SKM-1 treated with dmso at 0.1 percent for 144 hours (cell line): ENCODE measurements around the gene GFAP.
"Not testable (repeated sequence)": the region's sequence is repeated elsewhere in the genome, so short reads cannot be mapped to it uniquely, and the experiment has no call there.

Experiments
- DNase-seq: peaks from one replicate; lab custom pipeline; 2025; ENCODE audit not compliant: unreplicated experiment; lab: John Stamatoyannopoulos, UW

Gene GFAP

GRCh38 chr17:44915321-44915726 is at the start of gene GFAP:
Gene GFAP, minus strand, starts transcription at chr17:44915500. Its CDS starts 14 bp downstream, at chr17:44915486.
- no peak for DNase-seq

GRCh38 chr17:44961921-44962350 is 46.6 kb upstream of the GFAP start:
- no peak for DNase-seq

GRCh38 chr17:44960691-44961090 is 45.4 kb upstream of the GFAP start:
- no peak for DNase-seq

- no peak for DNase-seq
Measured at GRCh38 chr17:44959821-44960531, 44.7 kb upstream of the GFAP start.

- no peak for DNase-seq
Measured at GRCh38 chr17:44956998-44957981, 42.0 kb upstream of the GFAP start.

GRCh38 chr17:44955674-44956425 is 40.5 kb upstream of the GFAP start:
- DNase-seq = no peak

GRCh38 chr17:44952946-44953475 is 37.7 kb upstream of the GFAP start:
- no peak for DNase-seq

- no peak for DNase-seq
Measured at GRCh38 chr17:44948315-44948795, 33.1 kb upstream of the GFAP start.

- DNase-seq = peak; percentile 97
Measured at GRCh38 chr17:44947461-44948314, 32.4 kb upstream of the GFAP start, which contains the start of gene KIF18B. Gene KIF18B, minus strand, starts transcription at chr17:44947773. Its CDS starts 11,429 bp downstream, at chr17:44936344.

- DNase-seq = not testable (repeated sequence)
Measured at GRCh38 chr17:44945652-44946051, 30.4 kb upstream of the GFAP start.

GRCh38 chr17:44942456-44942855 is 27.2 kb upstream of the GFAP start:
- DNase-seq = no peak

- no peak for DNase-seq
Measured at GRCh38 chr17:44941712-44942331, 26.5 kb upstream of the GFAP start.

GRCh38 chr17:44940768-44941167 is 25.5 kb upstream of the GFAP start:
- DNase-seq = no peak

GRCh38 chr17:44940317-44940716 is 25.0 kb upstream of the GFAP start:
- no peak for DNase-seq

GRCh38 chr17:44935116-44935515 is 19.8 kb upstream of the GFAP start:
- no peak for DNase-seq

- no peak for DNase-seq
Measured at GRCh38 chr17:44934745-44935105, 19.4 kb upstream of the GFAP start.

GRCh38 chr17:44933824-44934744 is 18.8 kb upstream of the GFAP start:
- no peak for DNase-seq

- DNase-seq = no peak
Measured at GRCh38 chr17:44932787-44933097, 17.4 kb upstream of the GFAP start.
